MCF 10A (cell line): Measurements from ENCODE around the gene TCTN1. TPM values are rescaled to one million over a fixed set of nuclear protein-coding genes. Genes with fewer than 3 reads are reported as not detected.

Experiments used
- BruUV-seq: library from RNA; stranded (reverse); fragments of 400-500 nt; replicated peaks from 2 replicates; lab custom pipeline; 2021; lab: Mats Ljungman, UMichigan
- CTCF ChIA-PET: fragments of 300-600 bp; sonication (Branson Sonifier 250); formaldehyde crosslinking; extraction: SDS; loops from one replicate; lab custom pipeline; 2021; ENCODE audit warnings: antibody characterized with exemption, inconsistent platforms; lab: Yijun Ruan, JAX
- POLR2A ChIA-PET: fragments of 300-600, 350-650 bp; sonication (Branson Sonifier 250); formaldehyde crosslinking; extraction: SDS; loops from one replicate; lab custom pipeline; 2020; ENCODE audit warnings: antibody characterized with exemption, inconsistent platforms; lab: Yijun Ruan, JAX
- DNase-seq: peaks from one replicate; pipeline ENCODE4 v3.0.0-alpha.2; 2018; ENCODE audit not compliant: unreplicated experiment
- H3K27ac Mint-ChIP-seq: one replicate; pipeline ENCODE4 v1.8.0; 2022; ENCODE audit warnings: mild to moderate bottlenecking, low read depth, mixed read lengths; ENCODE audit not compliant: unreplicated experiment
- H3K27me3 Mint-ChIP-seq: one replicate; pipeline ENCODE4 v1.8.0; 2022; ENCODE audit warnings: mixed read lengths; ENCODE audit not compliant: insufficient read depth, unreplicated experiment
- H3K36me3 Mint-ChIP-seq: one replicate; pipeline ENCODE4 v1.8.0; 2022; ENCODE audit warnings: mild to moderate bottlenecking, moderate library complexity, mixed read lengths; ENCODE audit not compliant: insufficient read depth, unreplicated experiment
- H3K4me1 Mint-ChIP-seq: one replicate; pipeline ENCODE4 v1.8.0; 2022; ENCODE audit warnings: mixed read lengths; ENCODE audit not compliant: insufficient read depth, unreplicated experiment
- H3K4me3 Mint-ChIP-seq: one replicate; pipeline ENCODE4 v1.8.0; 2022; ENCODE audit warnings: mild to moderate bottlenecking, moderate library complexity, mixed read lengths; ENCODE audit not compliant: unreplicated experiment
- H3K9me3 Mint-ChIP-seq: one replicate; pipeline ENCODE4 v1.8.0; 2022; ENCODE audit warnings: mixed read lengths; ENCODE audit not compliant: unreplicated experiment
- CTCF ChIP-seq: fragments of 200-600 bp; IDR thresholded peaks from one replicate; pipeline ENCODE4 v1.8.0; 2022; ENCODE audit warnings: antibody characterized with exemption, mild to moderate bottlenecking; ENCODE audit not compliant: unreplicated experiment
- intact Hi-C: fragments of 100-400 bp; cut with micrococcal nuclease; formaldehyde crosslinking; loops from 2 replicates; pipeline ENCODE4 v1.14.1; 2022
- total RNA-seq: library from RNA; stranded (reverse); gene quantifications from 2 replicates; pipeline ENCODE4 v1.2.3, GENCODE V29; 2022

The TCTN1 gene
- total RNA-seq, 1 experiment from 2014 or later: 36.5 TPM

GRCh38 chr12:110636516-110636915 lies 22.6 kb downstream of the TCTN1 start:
- CTCF ChIA-PET: interaction anchor here (0.7 kb wide), 1 partner anchor 124 kb away, joined by 3 read pairs; no protein-coding TSS in a partner anchor
- no peak overlapping the region for H3K4me3 Mint-ChIP-seq
- intact Hi-C loops: no loop called here
- DNase-seq: no peak
- POLR2A ChIA-PET: no interaction called here
- no TSS peak for BruUV-seq
- no peak overlapping the region for H3K27ac Mint-ChIP-seq
- H3K4me1 Mint-ChIP-seq: peaks cover 14% of the 10 kb centered on the region
- no peak for TF ChIP-seq CTCF
- no peaks in the 10 kb centered on the region for H3K9me3 Mint-ChIP-seq
- H3K27me3 Mint-ChIP-seq: no peaks in the 10 kb centered on the region
- peaks cover 23% of the 10 kb centered on the region for H3K36me3 Mint-ChIP-seq

GRCh38 chr12:110637869-110638441 lies 24.0 kb downstream of the TCTN1 start:
- H3K27me3 Mint-ChIP-seq: no peaks in the 10 kb centered on the region
- TF ChIP-seq CTCF: no peak
- CTCF ChIA-PET: no interaction called here
- H3K4me1 Mint-ChIP-seq: peaks cover 14% of the 10 kb centered on the region
- no peak overlapping the region for H3K4me3 Mint-ChIP-seq
- H3K27ac Mint-ChIP-seq: no peak overlapping the region
- POLR2A ChIA-PET: no interaction called here
- no TSS peak for BruUV-seq
- intact Hi-C loops: no loop called here
- peaks cover 25% of the 10 kb centered on the region for H3K36me3 Mint-ChIP-seq
- DNase-seq: no peak
- H3K9me3 Mint-ChIP-seq: no peaks in the 10 kb centered on the region

GRCh38 chr12:110638796-110639195 lies 24.9 kb downstream of the TCTN1 start:
- no peak for TF ChIP-seq CTCF
- peaks cover 21% of the 10 kb centered on the region for H3K36me3 Mint-ChIP-seq
- no peaks in the 10 kb centered on the region for H3K9me3 Mint-ChIP-seq
- no peak overlapping the region for H3K4me3 Mint-ChIP-seq
- no TSS peak for BruUV-seq
- ChIA-PET CTCF (interaction anchor here (0.8 kb wide), 1 partner anchor 19 kb away, joined by 3 read pairs; no protein-coding TSS in a partner anchor), POLR2A (interaction anchor here (0.7 to 1.0 kb wide), 2 partner anchors 11 to 174 kb away, joined by 3 read pairs; no protein-coding TSS in a partner anchor)
- no peaks in the 10 kb centered on the region for H3K27me3 Mint-ChIP-seq
- no peak for DNase-seq
- H3K27ac Mint-ChIP-seq: no peak overlapping the region
- H3K4me1 Mint-ChIP-seq: peaks cover 14% of the 10 kb centered on the region
- intact Hi-C loops: no loop called here

GRCh38 chr12:110639336-110640141 lies 25.6 kb downstream of the TCTN1 start:
- H3K4me1 Mint-ChIP-seq: peaks cover 14% of the 10 kb centered on the region
- CTCF ChIA-PET: interaction anchor here (0.6 to 1.0 kb wide), 4 partner anchors 9 to 675 kb away, joined by 3 to 4 read pairs (median 4); no protein-coding TSS in a partner anchor
- POLR2A ChIA-PET: interaction anchor here (0.7 to 1.0 kb wide), 2 partner anchors 11 to 174 kb away, joined by 3 read pairs; no protein-coding TSS in a partner anchor

More at GRCh38 chr12:110639336-110640141, 25.6 kb downstream of the TCTN1 start:
- peak overlapping the region; percentile 49 for H3K27ac Mint-ChIP-seq
- H3K27me3 Mint-ChIP-seq: no peaks in the 10 kb centered on the region
- H3K9me3 Mint-ChIP-seq: no peaks in the 10 kb centered on the region
- no TSS peak for BruUV-seq
- TF ChIP-seq CTCF: no peak
- H3K36me3 Mint-ChIP-seq: peaks cover 14% of the 10 kb centered on the region
- DNase-seq: peak; percentile 39
- no peak overlapping the region for H3K4me3 Mint-ChIP-seq
- intact Hi-C loops: no loop called here
